ENCODE measurements around the gene EIF3A. TPM values are rescaled to one million over a fixed set of nuclear protein-coding genes. Genes with fewer than 3 reads are reported as not detected.

EIF3A gene
- total and polyA plus RNA-seq, 4 donors, result 27.5 to 88.9 (median 47.6) TPM

- WGBS, result 96% methylated on average over 9 of the region's 9 CpGs
Measured at GRCh38 chr10:119070395-119071165, 10.0 kb downstream of the EIF3A start.

DNA sequence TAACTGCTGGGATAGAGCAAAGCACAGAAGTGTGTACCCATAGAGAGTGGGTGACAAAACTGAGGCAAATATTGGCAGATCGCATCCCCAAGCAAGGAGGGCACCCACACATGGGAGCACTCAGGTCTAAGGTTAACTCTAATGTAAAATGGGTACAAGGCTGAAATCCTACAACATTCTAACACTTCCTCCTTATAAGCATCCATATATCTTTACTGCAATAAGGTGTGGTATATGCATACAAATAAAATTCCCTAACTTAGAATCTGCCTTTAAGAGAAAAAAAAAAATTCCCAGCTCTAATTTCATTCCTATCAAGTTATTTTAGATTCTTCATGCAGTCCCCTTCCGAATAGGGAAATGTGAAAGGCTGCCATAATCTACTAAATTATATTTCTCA is 18.7 kb downstream of the EIF3A start:
- H3K4me1 ChIP-seq (ENCODE audit: control insufficient read depth in 4 of 4, insufficient read depth in 4 of 4, low read length in 3 of 4), result no peaks in the 10 kb centered on the region
- WGBS, result 94% methylated on average over 2 of the region's 2 CpGs
- no peak for TF ChIP-seq FOXA1 (IDR thresholded peaks at IDR 0.05)
- TF ChIP-seq RAD21 (IDR thresholded peaks at IDR 0.05), result no peak
- TF ChIP-seq MAX (IDR thresholded peaks at IDR 0.05), result no peak
- TF ChIP-seq HNF4A (conservative IDR thresholded peaks at IDR 0.05), result no peak
- TF ChIP-seq, protein P1, sequence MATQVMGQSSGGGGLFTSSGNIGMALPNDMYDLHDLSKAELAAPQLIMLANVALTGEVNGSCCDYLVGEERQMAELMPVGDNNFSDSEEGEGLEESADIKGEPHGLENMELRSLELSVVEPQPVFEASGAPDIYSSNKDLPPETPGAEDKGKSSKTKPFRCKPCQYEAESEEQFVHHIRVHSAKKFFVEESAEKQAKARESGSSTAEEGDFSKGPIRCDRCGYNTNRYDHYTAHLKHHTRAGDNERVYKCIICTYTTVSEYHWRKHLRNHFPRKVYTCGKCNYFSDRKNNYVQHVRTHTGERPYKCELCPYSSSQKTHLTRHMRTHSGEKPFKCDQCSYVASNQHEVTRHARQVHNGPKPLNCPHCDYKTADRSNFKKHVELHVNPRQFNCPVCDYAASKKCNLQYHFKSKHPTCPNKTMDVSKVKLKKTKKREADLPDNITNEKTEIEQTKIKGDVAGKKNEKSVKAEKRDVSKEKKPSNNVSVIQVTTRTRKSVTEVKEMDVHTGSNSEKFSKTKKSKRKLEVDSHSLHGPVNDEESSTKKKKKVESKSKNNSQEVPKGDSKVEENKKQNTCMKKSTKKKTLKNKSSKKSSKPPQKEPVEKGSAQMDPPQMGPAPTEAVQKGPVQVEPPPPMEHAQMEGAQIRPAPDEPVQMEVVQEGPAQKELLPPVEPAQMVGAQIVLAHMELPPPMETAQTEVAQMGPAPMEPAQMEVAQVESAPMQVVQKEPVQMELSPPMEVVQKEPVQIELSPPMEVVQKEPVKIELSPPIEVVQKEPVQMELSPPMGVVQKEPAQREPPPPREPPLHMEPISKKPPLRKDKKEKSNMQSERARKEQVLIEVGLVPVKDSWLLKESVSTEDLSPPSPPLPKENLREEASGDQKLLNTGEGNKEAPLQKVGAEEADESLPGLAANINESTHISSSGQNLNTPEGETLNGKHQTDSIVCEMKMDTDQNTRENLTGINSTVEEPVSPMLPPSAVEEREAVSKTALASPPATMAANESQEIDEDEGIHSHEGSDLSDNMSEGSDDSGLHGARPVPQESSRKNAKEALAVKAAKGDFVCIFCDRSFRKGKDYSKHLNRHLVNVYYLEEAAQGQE (IDR thresholded peaks at IDR 0.05), result no peak
- TF ChIP-seq JUND (IDR thresholded peaks at IDR 0.05), result no peak
- no peak for TF ChIP-seq SP1 (IDR thresholded peaks at IDR 0.05)
- TF ChIP-seq CTCF (IDR thresholded peaks at IDR 0.05; ENCODE audit: low read depth, low read length, missing input control), result no peak
- no peak for TF ChIP-seq YY1 (IDR thresholded peaks at IDR 0.05)

More at GRCh38 chr10:119070395-119071165, 10.0 kb downstream of the EIF3A start:
- H3K27me3 ChIP-seq (ENCODE audit: control insufficient read depth in 4 of 4, insufficient read depth in 4 of 4, low read length in 3 of 4), result no peaks in the 10 kb centered on the region
- H3K9me3 ChIP-seq (ENCODE audit: control insufficient read depth in 4 of 4, low read length in 3 of 4), result no peaks in the 10 kb centered on the region
- H3K27ac ChIP-seq (ENCODE audit: low read depth in 1 of 2, low read length in 2 of 2), result no peak overlapping the region
- H3K4me1 ChIP-seq (ENCODE audit: control insufficient read depth in 4 of 4, insufficient read depth in 4 of 4, low read length in 3 of 4), result peaks cover 0 to 3% (median 0%) of the 10 kb centered on the region in 4 donors
- TF ChIP-seq FOXA1 (IDR thresholded peaks at IDR 0.05) (no peak), RXRA (IDR thresholded peaks at IDR 0.05) (no peak), HNF4A (conservative IDR thresholded peaks at IDR 0.05) (no peak), RAD21 (IDR thresholded peaks at IDR 0.05) (no peak), YY1 (IDR thresholded peaks at IDR 0.05) (no peak), SP1 (IDR thresholded peaks at IDR 0.05) (no peak), GABPA (IDR thresholded peaks at IDR 0.05 in 1 of 2, conservative IDR thresholded peaks at IDR 0.05 in 1 of 2) (no peak)
- TF ChIP-seq, protein P1 (IDR thresholded peaks at IDR 0.05), result no peak
- peaks cover 7 to 62% (median 49%) of the 10 kb centered on the region in 4 donors for H3K36me3 ChIP-seq (ENCODE audit: control insufficient read depth in 4 of 4, insufficient read depth in 3 of 4, low read depth in 1 of 4, low read length in 3 of 4)
- no peak overlapping the region for H3K4me3 ChIP-seq (ENCODE audit: low read depth in 1 of 3, low read length in 3 of 3)
- DNase-seq (ENCODE audit: low spot score), result no peak
- no peak overlapping the region for H3K9ac ChIP-seq (ENCODE audit: low read depth in 1 of 2, low read length in 2 of 2)

More for the DNA sequence above, 18.7 kb downstream of the EIF3A start:
- no peak for DNase-seq (ENCODE audit: low spot score)
- H3K4me3 ChIP-seq (ENCODE audit: low read depth in 1 of 3, low read length in 3 of 3), result no peak overlapping the region
- H3K27me3 ChIP-seq (ENCODE audit: control insufficient read depth in 4 of 4, insufficient read depth in 4 of 4, low read length in 3 of 4), result no peaks in the 10 kb centered on the region
- H3K9me3 ChIP-seq (ENCODE audit: control insufficient read depth in 4 of 4, low read length in 3 of 4), result no peaks in the 10 kb centered on the region
- H3K36me3 ChIP-seq (ENCODE audit: control insufficient read depth in 4 of 4, insufficient read depth in 3 of 4, low read depth in 1 of 4, low read length in 3 of 4), result peaks cover 14 to 86% (median 71%) of the 10 kb centered on the region in 4 donors
- H3K9ac ChIP-seq (ENCODE audit: low read depth in 1 of 2, low read length in 2 of 2), result no peak overlapping the region
- no peak overlapping the region for H3K27ac ChIP-seq (ENCODE audit: low read depth in 1 of 2, low read length in 2 of 2)

All from liver (tissue), 9 donors.